T-helper 1 cell treated with Interleukin-12 subunit alpha and Interleukin-12 subunit beta and Interleukin-4 antibody, amounts not matched to agents 30 ng/mL and 1 ng/mL, for 36 hours (primary cell): ENCODE results near the gene KRTAP10-11. TPM values are rescaled to one million over a fixed set of nuclear protein-coding genes. Genes with fewer than 3 reads are reported as not detected.
"Not testable (repeated sequence)": the region's sequence is repeated elsewhere in the genome, so short reads cannot be mapped to it uniquely, and the experiment has no call there.

ENCODE experiments used
- intact Hi-C: fragments of 100-400 bp; cut with micrococcal nuclease; formaldehyde crosslinking; loops from one replicate; pipeline ENCODE4 v1.15.1; 2024
- total RNA-seq: library from RNA; stranded (reverse); gene quantifications from 2 replicates; pipeline ENCODE4 v1.2.3, GENCODE V29; 2022

Gene KRTAP10-11
- total RNA-seq, 1 donor from 2014 or later = not detected

DNA sequence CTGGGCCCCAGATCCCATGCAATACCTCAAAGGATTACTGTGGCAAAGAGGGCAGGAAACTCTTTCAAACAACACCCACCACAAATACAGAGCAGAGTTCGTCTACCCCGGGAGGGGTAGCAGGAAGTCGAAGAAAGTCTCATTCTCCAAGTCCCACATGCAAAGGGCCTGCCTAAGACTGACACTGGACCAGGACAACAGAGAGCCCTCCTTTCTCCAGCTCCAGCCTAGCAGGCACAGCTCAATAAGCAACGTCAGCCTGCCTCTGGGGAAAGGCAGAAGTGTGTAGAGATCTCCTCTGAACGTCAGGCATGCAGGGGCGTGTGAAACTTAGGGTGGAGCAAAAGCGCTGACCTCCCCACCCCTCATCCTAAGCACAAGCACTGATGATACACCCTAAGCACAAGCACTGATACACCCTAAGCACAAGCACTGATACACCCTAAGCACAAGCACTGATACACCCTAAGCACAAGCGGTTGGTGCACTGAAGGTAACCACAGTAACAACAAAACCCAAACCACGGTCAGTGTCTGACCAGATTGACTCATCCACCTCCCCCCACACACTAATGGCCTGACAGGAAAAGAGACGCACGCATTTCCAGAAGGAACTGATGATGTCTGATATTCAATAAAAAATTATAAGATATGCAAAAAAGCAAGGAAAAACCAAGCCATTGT lies 12.8 kb downstream of the KRTAP10-11 start:
- intact Hi-C loops = loop anchor here (2.0 to 10.0 kb wide), 3 partner anchors 14 to 146 kb away; partner anchors contain the start of gene UBE2G2

DNA sequence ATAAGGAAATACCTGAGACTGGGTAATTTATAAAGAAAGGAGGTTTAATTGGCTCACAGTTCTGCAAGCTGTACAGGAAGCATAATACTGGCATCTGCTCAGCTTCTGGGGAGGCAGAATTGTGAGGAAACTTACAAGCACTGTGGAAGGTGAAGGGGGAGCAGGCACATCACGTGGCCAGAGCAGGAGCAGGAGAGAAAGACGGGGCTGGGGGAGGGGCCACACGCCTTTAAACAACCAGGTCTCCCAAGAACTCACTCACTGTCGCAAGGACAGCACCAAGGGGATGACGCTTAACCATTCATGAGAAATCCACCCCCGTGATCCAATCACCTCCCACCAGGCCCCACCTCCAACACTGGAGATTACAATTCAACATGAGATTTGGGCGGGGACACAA lies 15.4 kb downstream of the KRTAP10-11 start:
- intact Hi-C loops = not testable (repeated sequence)

DNA sequence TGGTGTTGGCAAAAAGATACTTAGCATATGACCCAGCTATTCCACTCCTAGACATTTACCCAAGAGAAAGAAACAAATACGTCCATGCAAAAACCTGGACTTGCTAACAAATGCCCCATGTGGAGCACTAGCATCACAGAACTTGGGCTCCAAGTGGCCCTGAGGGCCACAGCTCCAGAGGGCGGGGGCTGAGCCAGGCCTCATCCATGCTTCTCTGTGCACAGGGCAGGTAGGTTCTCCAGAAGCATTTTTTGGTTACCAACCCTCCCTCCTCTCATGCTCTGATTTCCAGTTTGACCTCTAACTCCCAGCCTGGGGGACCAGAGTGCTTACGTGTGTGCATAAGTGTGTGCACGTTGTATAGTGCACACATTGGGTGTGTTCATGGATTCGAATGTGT lies 18.5 kb downstream of the KRTAP10-11 start:
- intact Hi-C loops = no loop called here

DNA sequence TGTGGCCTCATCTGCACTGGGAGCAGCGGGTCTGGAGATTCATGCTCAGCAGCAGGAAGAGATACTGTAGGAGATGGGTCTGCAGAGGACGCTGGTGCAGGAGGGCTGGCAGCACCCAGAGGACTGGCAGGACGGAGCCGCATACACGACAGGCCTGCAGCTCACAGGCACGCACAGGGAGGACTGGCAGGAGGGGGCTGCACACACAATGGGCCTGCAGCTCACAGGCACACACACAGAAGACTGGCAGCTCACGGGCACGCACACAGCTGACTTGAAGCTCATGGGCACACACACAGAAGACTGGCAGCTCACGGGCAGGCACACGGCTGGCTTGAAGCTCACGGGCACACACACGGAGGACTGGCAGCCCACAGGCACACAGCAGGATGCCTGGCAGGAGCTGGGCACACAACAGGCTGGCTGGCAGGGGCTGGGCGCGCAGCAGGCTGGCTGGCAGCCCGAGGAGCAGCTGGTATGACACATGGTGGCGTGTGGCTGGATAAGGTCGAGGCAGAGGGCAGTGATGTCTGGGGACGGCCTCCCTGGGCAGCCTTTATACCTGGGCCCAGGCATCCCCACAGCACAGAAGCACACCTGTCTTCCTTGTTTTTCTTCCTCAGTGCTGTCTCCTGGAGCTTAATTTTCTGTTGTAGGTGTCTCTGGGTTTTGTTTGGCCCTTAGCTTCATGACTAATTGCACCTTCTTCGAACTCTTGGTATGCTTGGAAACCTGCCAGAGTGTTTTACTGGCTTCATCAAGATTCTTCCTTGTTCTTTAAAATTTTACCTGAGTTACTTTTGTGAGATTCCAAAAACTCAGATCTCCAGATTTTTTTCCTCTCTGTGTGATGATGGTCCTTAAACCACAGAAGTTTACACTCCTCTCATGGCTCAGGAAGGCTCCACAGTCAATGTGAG lies 20.4 kb downstream of the KRTAP10-11 start, which contains the start of gene KRTAP12-2:
TSS of gene KRTAP12-2 (minus strand) at position 527 of the 920 bp plus-strand sequence. CDS start at position 486, 41 bp downstream.
- intact Hi-C loops = no loop called here

DNA sequence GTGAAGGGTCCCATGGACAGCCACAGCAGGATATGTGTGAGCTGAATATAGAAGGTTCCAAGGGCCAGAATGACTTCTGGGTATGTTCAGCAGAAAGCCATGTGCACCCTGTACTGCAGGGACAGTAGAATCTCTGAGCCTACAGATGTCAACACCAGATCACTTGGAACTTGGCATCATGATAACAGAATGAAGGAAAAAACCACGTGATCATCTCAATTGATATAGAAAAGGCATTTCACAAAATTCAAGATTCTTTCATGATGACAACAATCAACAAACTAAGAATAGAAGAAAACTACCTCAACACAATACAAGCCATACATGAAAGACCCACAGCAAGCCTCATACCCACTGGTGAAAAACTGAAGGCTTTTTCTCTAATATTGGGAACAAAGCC lies 21.4 kb downstream of the KRTAP10-11 start:
- intact Hi-C loops = no loop called here

DNA sequence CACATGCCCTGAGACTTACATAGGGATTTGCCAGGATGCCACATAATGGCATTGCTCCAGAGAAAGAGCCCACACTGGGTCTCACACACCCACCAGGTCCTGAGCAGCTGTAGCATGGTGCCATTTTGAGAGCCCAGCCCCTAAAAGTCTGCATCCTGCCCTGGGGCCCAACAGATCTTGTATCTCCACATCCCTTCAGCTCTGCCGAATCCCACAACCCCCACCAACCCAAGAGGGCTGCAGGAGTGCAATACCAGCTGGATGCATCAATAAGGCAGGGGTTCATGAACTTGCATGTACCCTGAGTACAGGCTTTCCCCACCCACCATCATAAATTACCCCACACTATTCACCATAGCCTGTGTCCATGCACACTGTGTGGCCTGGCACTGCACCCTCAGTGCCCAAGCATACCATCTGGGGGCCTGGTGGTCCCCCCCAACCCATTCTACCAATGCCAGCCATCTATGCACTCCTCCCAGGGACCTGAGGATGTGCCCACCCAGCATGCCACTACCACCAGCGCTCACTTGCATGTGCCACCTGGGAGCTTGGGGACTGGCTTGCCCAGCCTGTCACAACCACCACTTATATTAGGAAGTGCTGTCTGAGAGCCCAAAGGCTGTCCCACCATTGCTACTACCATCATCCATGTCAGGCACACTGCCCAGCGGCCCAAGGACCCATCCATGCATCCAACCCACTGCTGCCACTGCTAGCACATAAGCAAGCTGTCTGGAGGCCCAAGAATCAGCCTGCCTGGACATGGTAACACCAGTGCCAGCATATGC lies 24.6 kb downstream of the KRTAP10-11 start:
- intact Hi-C loops = no loop called here

DNA sequence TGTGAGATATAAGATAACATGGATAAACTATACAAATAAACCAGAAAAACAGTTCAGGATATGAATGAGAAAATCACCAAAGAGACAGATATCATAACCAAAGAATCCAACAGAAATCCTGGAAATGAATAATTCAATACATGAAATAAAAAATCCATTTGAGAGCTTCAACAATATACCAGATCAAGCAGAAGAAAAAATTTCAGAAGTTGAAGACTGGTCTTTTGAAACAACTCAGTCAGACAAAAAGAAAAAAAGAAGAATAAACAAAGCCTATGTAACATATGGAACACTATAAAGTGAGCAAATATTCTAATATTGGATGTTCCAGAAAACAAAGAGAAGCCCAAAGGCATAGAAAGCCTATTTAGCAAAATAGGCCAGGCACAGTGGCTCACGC lies 25.7 kb downstream of the KRTAP10-11 start:
- intact Hi-C loops = no loop called here

DNA sequence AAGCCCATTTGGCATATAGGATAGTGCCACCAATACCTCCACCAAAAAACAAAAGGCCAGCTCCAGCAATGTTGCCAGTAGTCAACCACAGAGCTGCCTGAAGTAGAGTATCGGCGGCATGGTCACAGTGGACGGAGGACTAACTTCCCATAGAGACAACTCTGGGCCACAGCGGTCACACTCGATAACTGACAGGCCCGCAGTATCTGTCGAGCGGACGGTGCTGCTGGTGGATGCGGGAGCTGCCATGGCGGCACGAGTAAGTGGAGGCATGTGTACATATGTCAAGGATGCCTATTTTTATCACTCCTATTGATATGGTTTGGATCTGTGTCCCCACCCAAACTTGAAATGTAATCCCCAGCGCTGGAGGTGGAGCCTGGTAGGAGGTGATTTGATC lies 31.7 kb downstream of the KRTAP10-11 start:
- intact Hi-C loops = no loop called here

DNA sequence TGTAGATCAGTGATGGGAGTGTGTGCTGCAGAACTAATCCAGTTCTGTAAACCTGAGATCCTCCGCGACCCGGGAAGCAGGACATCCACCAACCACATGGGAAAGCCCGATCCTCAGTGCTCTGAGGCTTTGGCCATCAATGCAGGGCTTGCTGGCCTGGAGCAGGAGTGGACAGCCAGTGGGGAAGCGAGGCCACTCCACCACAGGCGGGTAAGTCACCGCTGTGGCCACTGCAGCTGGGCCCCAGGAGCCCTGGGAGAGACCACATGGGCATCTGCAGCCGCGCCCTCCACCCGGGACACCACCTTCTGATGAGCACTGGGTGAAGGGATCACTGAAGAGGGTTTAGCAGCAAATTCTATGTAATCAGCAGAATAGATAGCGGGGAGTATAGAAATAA lies 34.9 kb downstream of the KRTAP10-11 start:
- intact Hi-C loops = no loop called here

DNA sequence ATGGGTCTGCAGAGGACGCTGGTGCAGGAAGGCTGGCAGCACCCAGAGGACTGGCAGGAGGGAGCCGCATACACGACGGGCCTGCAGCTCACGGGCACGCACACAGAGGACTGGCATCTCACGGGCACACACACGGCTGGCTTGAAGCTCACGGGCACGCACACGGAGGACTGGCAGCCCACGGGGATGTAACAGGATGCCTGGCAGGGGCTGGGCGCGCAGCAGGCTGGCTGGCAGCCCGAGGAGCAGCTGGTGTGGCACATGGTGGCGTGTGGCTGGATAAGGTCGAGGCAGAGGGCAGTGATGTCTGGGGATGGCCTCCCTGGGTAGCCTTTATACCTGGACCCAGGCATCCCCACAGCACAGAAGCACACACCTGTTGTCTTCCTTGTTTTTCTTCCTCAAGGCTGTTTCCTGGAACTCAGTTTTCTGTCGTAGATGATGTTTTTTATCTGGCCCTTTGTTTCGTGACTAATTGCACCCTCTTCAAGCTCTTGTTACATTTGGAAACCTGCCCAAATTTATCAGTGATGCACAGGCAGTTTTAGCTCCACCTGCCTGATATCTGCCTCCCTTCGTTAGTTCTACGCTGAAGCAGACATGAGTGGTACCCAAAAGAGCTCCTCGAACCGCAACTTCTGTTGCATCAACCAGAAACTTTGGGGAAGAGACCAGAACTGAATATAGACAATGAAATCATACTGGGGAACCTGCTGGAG lies 35.8 kb downstream of the KRTAP10-11 start, which contains the start of gene KRTAP12-1:
TSS of gene KRTAP12-1 (minus strand) at position 303 of the 719 bp plus-strand sequence. CDS start at position 263, 40 bp downstream.
- intact Hi-C loops = no loop called here

DNA sequence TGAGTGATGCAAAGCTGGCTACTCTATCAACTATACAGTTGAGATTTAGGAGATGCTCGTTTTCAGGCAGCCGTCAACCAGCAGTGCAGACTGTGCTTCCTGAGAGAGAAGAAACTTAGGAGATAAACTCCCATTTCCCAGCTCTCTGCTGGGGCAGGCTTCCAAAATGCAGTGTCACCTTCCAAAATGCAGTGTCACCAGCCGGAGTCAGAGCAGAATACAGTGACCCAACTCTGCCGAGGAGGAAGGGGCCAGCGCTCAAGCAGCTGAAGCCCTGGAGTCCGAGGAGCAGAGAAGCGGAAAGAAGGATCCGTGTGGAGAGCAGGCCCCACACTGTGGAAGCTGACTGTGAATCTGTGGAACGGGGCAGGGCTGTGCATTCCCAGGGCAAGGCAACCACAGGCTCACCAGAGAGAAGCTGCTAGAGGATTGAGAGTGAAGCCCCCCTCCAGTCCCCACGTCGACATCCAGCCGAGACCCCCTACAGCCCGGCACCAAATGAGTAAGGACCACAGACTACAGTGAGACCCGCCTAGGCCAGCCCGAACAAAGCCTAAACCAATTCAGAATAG lies 36.5 kb downstream of the KRTAP10-11 start:
- intact Hi-C loops = no loop called here

DNA sequence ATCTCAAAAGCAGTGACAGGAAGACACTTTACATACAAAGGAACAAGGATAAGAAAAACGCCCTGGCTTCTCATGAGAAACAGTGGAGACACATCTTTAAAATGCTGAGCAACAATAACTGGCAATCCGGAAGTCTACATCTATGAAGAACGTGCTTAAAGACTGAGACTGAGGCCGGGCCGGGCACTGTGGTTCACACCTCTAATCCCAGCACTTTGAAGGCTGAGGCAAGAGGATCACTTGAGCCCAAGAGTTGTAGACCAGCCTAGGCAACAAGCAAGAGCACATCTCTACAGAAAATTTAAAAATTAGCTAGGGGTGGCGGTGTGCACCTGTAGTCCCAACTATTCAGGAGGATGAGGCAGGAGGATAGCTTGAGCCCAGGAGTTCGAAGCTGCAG lies 37.9 kb downstream of the KRTAP10-11 start:
- intact Hi-C loops = no loop called here

DNA sequence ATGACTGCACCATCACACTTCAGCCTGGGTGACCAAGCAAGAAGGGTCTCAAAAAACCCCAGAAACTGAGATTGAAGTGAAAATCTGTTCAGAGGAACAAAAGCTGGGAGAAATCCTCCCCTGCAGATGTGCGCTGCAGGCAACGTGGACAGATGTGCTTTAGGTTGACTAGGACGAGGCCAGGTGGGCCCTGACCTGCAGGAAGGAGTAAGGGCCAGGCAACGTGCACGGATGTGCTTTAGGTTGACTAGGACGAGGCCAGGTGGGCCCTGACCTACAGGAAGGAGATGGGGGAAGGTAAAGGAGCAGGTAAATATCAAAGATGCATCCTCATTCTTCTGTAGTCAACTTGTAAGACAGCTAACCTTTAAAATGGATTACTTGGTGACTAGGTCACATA lies 38.3 kb downstream of the KRTAP10-11 start:
- intact Hi-C loops = no loop called here

DNA sequence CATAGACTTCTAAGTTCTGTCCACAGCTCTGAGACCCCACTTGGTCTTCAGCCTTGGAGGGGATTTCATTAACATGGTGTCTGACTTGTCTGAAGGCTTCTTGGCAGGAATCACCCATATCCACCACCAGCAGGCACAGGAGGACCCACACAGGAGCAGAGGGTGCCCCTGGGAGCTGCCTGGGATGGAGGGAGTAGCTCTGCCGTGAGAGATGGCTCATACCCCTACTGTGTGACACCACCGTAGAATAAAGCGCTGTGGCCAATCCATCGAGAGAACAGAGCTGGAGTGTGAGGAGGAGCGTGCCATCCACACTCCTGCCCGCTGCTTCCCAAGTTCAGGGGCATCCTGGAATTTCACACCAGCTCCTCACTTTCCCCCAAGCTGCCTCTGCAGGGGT lies 38.8 kb downstream of the KRTAP10-11 start:
- intact Hi-C loops = not testable (repeated sequence)

DNA sequence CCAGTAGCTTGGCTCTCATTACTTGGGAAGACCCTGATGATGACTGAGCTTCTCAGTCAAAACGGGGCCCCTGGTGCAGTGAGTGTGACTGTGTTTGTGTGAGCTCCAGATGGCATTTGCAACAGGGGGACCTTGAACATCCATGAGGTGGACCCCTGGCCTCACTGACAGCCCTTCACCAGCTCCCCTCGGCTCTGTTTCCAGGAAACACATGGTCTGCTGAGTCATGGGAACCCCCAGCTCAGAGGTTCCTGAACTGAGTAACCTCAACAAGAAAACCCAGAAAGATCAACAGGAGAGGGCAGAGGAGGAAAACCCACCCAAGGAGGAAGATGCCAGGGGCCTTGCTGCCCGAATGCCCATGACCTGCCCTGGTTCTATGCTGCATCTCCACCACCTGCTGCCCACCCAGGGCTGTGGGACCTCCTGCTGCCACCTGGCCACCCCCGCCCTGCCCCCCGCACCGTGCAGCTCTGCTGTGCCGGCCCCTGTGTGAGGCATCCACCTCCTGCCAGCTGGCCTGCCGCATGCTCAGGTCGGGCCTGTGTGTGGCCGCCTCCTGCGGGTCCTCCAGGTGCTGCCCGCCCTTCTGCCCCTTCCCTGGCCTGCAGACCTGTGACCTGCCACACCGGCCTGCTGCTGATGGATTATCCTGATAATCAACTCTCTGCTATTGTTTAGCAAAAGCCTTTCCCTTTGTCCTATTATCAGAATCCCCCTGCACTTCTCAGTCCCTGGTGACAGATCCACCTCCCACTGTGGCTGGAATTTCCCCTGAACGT lies 40.0 kb downstream of the KRTAP10-11 start:
- intact Hi-C loops = no loop called here

DNA sequence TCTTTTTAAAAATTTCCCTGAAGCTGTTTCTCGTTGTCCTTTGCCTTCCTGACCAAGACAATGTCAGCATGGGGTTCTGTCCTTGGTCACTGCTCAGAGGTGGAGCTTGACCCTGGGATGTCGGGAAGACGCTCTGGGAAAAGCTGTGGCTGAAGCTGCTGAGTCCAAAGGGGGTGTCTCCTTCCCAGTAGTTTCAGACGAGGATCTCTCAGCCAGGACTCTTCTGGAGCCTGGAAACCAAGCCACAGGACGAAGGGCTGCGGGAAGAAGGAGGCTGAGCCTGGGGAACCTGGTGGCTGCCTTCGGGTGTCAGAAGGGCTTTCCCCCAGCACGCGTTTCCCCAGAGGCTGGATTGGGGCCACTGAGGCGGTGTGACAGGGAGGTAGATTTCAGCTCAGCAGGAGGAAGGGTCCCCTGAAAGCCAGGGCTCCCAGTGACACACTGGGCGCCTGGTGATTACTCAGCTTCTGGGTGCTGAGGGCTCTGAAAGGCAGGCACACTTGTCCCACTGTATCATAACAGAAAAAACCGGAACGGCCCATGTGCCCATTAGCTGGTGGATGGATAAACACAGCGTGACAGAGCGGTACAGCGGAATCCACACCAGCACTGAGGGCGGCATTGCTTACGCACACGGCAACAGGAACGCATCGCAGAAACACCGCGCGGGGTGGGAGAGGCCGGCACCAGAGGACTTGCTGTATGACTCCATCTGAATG lies 40.8 kb downstream of the KRTAP10-11 start:
- intact Hi-C loops = no loop called here

DNA sequence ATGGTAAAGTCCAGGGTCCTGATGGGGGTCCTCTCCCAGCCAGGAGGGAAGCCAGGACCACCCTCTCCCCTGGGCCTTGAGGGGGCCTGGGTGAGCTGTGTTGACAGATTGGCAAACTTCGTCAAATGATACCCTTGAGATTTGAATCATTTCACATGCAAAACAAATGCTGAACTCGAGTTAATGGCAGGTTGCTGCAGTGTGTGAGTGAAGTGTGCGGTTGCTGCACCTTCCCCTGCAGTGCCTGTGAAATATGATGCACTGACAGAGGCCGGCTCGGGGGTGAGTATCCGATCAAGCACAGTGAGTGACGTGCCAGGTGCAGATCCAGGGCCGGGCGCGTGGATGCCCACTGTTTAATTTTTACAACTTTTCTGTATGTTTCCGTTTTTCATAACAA lies 41.5 kb downstream of the KRTAP10-11 start:
- intact Hi-C loops = no loop called here

DNA sequence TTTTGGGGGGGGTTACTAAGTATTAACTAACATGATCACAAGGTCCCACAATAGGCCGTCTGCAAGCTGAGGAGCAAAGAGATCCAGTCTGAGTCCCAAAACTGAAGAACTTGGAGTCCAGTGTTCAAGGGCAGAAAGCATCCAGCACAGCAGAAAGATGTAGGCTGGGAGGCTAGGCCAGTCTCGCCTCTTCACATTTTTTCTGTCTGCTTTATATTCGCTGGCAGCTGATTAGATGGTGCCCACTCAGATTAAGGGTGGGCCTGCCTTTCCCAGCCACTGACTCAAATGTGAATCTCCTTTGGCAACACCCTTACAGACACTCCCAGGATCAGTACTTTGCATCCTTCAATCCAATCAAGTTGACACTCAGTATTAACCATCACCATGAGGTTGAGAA lies 43.5 kb downstream of the KRTAP10-11 start:
- intact Hi-C loops = not testable (repeated sequence)

DNA sequence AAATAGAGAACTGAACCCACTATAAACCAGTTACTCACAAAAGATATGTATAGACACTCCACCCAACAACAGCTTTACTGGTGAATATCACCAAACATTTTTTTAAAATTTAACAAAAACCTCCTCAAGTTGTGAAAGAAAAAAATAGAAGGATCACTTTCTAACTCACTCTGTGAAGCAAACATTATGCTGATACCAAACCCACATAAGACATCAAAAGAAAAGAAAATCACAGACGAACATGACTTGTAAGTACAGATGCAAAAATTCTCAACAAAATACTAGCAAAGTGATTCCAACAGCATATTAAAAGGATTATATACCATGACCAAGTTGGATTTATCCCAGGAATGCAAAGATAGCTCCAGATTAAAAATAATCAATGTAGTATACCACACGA lies 45.5 kb downstream of the KRTAP10-11 start:
- intact Hi-C loops = no loop called here
